Measurements from ENCODE around the gene TTC39C. TPM values are rescaled to one million over a fixed set of nuclear protein-coding genes. Genes with fewer than 3 reads are reported as not detected.

TTC39C gene
- total RNA-seq, 2 experiments from 2014 or later = 82.6 to 91.8 TPM

- H3K27ac Mint-ChIP-seq = no peak overlapping the region
- no peak overlapping the region for H3K4me3 Mint-ChIP-seq
- H3K9me3 Mint-ChIP-seq = no peaks in the 10 kb centered on the region
- Histone ChIP-seq H3K27me3 (ENCODE audit: control insufficient read depth in 1 of 2, insufficient read depth in 2 of 2, low read length in 2 of 2) (no peaks in the 10 kb centered on the region), H3K4me1 (ENCODE audit: insufficient read depth, low read length) (no peaks in the 10 kb centered on the region), H3K4me3 (ENCODE audit: low read length) (no peak overlapping the region), H3K27ac (ENCODE audit: low read depth in 1 of 2, low read length in 2 of 2) (no peak overlapping the region), H3K9me3 (ENCODE audit: control insufficient read depth in 1 of 2, insufficient read depth in 1 of 2, low read length in 2 of 2) (no peaks in the 10 kb centered on the region), H3K36me3 (ENCODE audit: insufficient read depth, low read length) (no peaks in the 10 kb centered on the region)
- no peaks in the 10 kb centered on the region for H3K4me1 Mint-ChIP-seq (ENCODE audit: low read depth)
- H3K27me3 Mint-ChIP-seq = no peaks in the 10 kb centered on the region
- no peaks in the 10 kb centered on the region for H3K36me3 Mint-ChIP-seq (ENCODE audit: low read depth)
- ChIA-PET POLR2A (no interaction called here), CTCF (no interaction called here)
- no peak for TF ChIP-seq CTCF (IDR thresholded peaks at IDR 0.05)
- ATAC-seq (ENCODE audit: poor library complexity) (no peak), DNase-seq (no peak)
- intact Hi-C loops (cut with DNase I, micrococcal nuclease) = no loop called here
Observed at GRCh38 chr18:24160086-24160485, 145.5 kb downstream of the TTC39C start.

GRCh38 chr18:24161304-24161703 is 146.8 kb downstream of the TTC39C start:
- TF ChIP-seq CTCF (IDR thresholded peaks at IDR 0.05) = no peak
- Histone ChIP-seq H3K27ac (ENCODE audit: low read depth in 1 of 2, low read length in 2 of 2) (no peak overlapping the region), H3K27me3 (ENCODE audit: control insufficient read depth in 1 of 2, insufficient read depth in 2 of 2, low read length in 2 of 2) (no peaks in the 10 kb centered on the region), H3K4me3 (ENCODE audit: low read length) (no peak overlapping the region), H3K36me3 (ENCODE audit: insufficient read depth, low read length) (no peaks in the 10 kb centered on the region), H3K4me1 (ENCODE audit: insufficient read depth, low read length) (no peaks in the 10 kb centered on the region), H3K9me3 (ENCODE audit: control insufficient read depth in 1 of 2, insufficient read depth in 1 of 2, low read length in 2 of 2) (no peaks in the 10 kb centered on the region)
- Mint-ChIP-seq H3K27ac (no peak overlapping the region), H3K9me3 (no peaks in the 10 kb centered on the region), H3K4me1 (ENCODE audit: low read depth) (no peaks in the 10 kb centered on the region), H3K27me3 (no peaks in the 10 kb centered on the region), H3K4me3 (no peak overlapping the region), H3K36me3 (ENCODE audit: low read depth) (no peaks in the 10 kb centered on the region)
- intact Hi-C loops (cut with DNase I, micrococcal nuclease) = no loop called here
- ChIA-PET CTCF (no interaction called here), POLR2A (no interaction called here)
- ATAC-seq (ENCODE audit: poor library complexity) = no peak
- DNase-seq = no peak

- intact Hi-C loops (cut with DNase I, micrococcal nuclease) = no loop called here
- no peak for ATAC-seq (ENCODE audit: poor library complexity)
- Mint-ChIP-seq H3K36me3 (ENCODE audit: low read depth) (no peaks in the 10 kb centered on the region), H3K9me3 (no peaks in the 10 kb centered on the region), H3K4me3 (no peak overlapping the region), H3K27ac (no peak overlapping the region), H3K4me1 (ENCODE audit: low read depth) (no peaks in the 10 kb centered on the region), H3K27me3 (no peaks in the 10 kb centered on the region)
- H3K4me1 ChIP-seq (ENCODE audit: insufficient read depth, low read length) = no peaks in the 10 kb centered on the region
- ChIA-PET CTCF (no interaction called here), POLR2A (no interaction called here)
- DNase-seq = no peak
- no peaks in the 10 kb centered on the region for H3K36me3 ChIP-seq (ENCODE audit: insufficient read depth, low read length)
- no peaks in the 10 kb centered on the region for H3K27me3 ChIP-seq (ENCODE audit: control insufficient read depth in 1 of 2, insufficient read depth in 2 of 2, low read length in 2 of 2)
- H3K9me3 ChIP-seq (ENCODE audit: control insufficient read depth in 1 of 2, insufficient read depth in 1 of 2, low read length in 2 of 2) = no peaks in the 10 kb centered on the region
- no peak overlapping the region for H3K27ac ChIP-seq (ENCODE audit: low read depth in 1 of 2, low read length in 2 of 2)
- H3K4me3 ChIP-seq (ENCODE audit: low read length) = no peak overlapping the region
- no peak for TF ChIP-seq CTCF (IDR thresholded peaks at IDR 0.05)
Observed at GRCh38 chr18:24168496-24168895, 153.9 kb downstream of the TTC39C start.
